Caco-2 (cell line): ENCODE data around the gene FAM47C. TPM values are rescaled to one million over a fixed set of nuclear protein-coding genes. Genes with fewer than 3 reads are reported as not detected.

Source experiments
- BruUV-seq: library from RNA; stranded (reverse); fragments of 400-500 nt; replicated peaks from 2 replicates; lab custom pipeline; 2021; lab: Mats Ljungman, UMichigan
- CTCF ChIA-PET: fragments of 300-600 bp; sonication (Branson Sonifier 250); formaldehyde crosslinking; loops from one replicate; lab custom pipeline; 2022; ENCODE audit warnings: antibody characterized with exemption; lab: Charles Lee
- POLR2A ChIA-PET: fragments of 300-600 bp; sonication (Branson Sonifier 250); formaldehyde crosslinking; loops from one replicate; lab custom pipeline; 2022; ENCODE audit warnings: antibody characterized with exemption; lab: Charles Lee
- DNase-seq, 2 experiments: peaks; one replicate each; pipeline versions ENCODE4 v3.0.0 to v3.0.0-alpha.2; 2020 to 2022
- H3K27me3 ChIP-seq: replicated peaks from 2 replicates; pipeline ENCODE4 v1.6.0; 2011; ENCODE audit warnings: low read length; ENCODE audit not compliant: control insufficient read depth, insufficient read depth
- H3K36me3 ChIP-seq: 2 replicates; pipeline ENCODE4 v1.5.1; 2011; ENCODE audit warnings: low read length; ENCODE audit not compliant: control insufficient read depth, insufficient read depth
- H3K4me1 ChIP-seq: fragments of 250-450 bp; sonication (Bioruptor Pico); 2 replicates; pipeline ENCODE4 v1.5.1; 2020; ENCODE audit warnings: mild to moderate bottlenecking
- H3K4me3 ChIP-seq: 2 replicates; pipeline ENCODE4 v1.5.1; 2011; ENCODE audit warnings: low read depth, mild to moderate bottlenecking, control low read depth, low read length
- H3K9me3 ChIP-seq: fragments of 250-450 bp; sonication (Bioruptor Pico); 2 replicates; pipeline ENCODE4 v1.5.1; 2020; ENCODE audit warnings: mild to moderate bottlenecking, moderate library complexity
- H3K27ac Mint-ChIP-seq: one replicate; pipeline ENCODE4 v1.8.0; 2022; ENCODE audit warnings: mixed read lengths; ENCODE audit not compliant: unreplicated experiment
- H3K27me3 Mint-ChIP-seq: one replicate; pipeline ENCODE4 v1.8.0; 2022; ENCODE audit warnings: mixed read lengths; ENCODE audit not compliant: insufficient read depth, unreplicated experiment
- H3K36me3 Mint-ChIP-seq: one replicate; pipeline ENCODE4 v1.8.0; 2022; ENCODE audit warnings: mild to moderate bottlenecking, mixed read lengths; ENCODE audit not compliant: insufficient read depth, unreplicated experiment
- H3K4me1 Mint-ChIP-seq: one replicate; pipeline ENCODE4 v1.8.0; 2022; ENCODE audit warnings: low read depth, mixed read lengths; ENCODE audit not compliant: unreplicated experiment
- H3K4me3 Mint-ChIP-seq: one replicate; pipeline ENCODE4 v1.8.0; 2022; ENCODE audit warnings: mild to moderate bottlenecking, moderate library complexity, mixed read lengths; ENCODE audit not compliant: unreplicated experiment
- H3K9me3 Mint-ChIP-seq: one replicate; pipeline ENCODE4 v1.8.0; 2022; ENCODE audit warnings: mixed read lengths; ENCODE audit not compliant: unreplicated experiment
- CTCF ChIP-seq, 2 experiments: fragments of 200-600 bp in 1 of 2; IDR thresholded peaks; 1 replicate in 1 of 2; 2 replicates in 1 of 2; pipeline versions ENCODE4 v1.5.1 to v1.8.0; 2011 to 2022; ENCODE audit warnings: antibody characterized with exemption in 1 of 2, control low read depth in 1 of 2, inconsistent platforms in 1 of 2, low read depth in 1 of 2, low read length in 1 of 2, mild to moderate bottlenecking in 1 of 2, moderate library complexity in 1 of 2; ENCODE audit not compliant: insufficient read depth in 1 of 2, severe bottlenecking in 1 of 2, unreplicated experiment in 1 of 2
- intact Hi-C: fragments of 100-400 bp; cut with micrococcal nuclease; formaldehyde crosslinking; loops from one replicate; pipeline ENCODE4 v1.10.0; 2022; ENCODE audit not compliant: unreplicated experiment
- total RNA-seq: library from RNA; stranded (reverse); gene quantifications from 2 replicates; pipeline ENCODE4 v1.2.3, GENCODE V29; 2022

FAM47C gene
- total RNA-seq, 1 experiment from 2014 or later, result not detected

GRCh38 chrX:37060999-37061398, 52.8 kb downstream of the FAM47C start:
- peak; percentile 35 to 49 for TF ChIP-seq CTCF (IDR thresholded peaks at IDR 0.05; ENCODE audit: insufficient read depth in 1 of 2, low read depth in 1 of 2, low read length in 1 of 2, severe bottlenecking in 1 of 2, unreplicated experiment in 1 of 2)
- Mint-ChIP-seq H3K9me3 (no peaks in the 10 kb centered on the region), H3K27ac (no peak overlapping the region), H3K36me3 (no peaks in the 10 kb centered on the region), H3K4me1 (no peaks in the 10 kb centered on the region), H3K4me3 (no peak overlapping the region), H3K27me3 (no peaks in the 10 kb centered on the region)
- H3K36me3 ChIP-seq, result no peaks in the 10 kb centered on the region
- ChIA-PET CTCF (no interaction called here), POLR2A (no interaction called here)
- no peaks in the 10 kb centered on the region for H3K9me3 ChIP-seq
- H3K27me3 ChIP-seq, result no peaks in the 10 kb centered on the region
- no TSS peak for BruUV-seq
- no peaks in the 10 kb centered on the region for H3K4me1 ChIP-seq
- H3K4me3 ChIP-seq, result no peak overlapping the region
- intact Hi-C loops, result loop anchor here (5.0 kb wide), 1 partner anchor 154 kb away; no protein-coding TSS in a partner anchor
- DNase-seq, result peak in 1 of 2 experiments; percentile 44
